ENCODE measurements around the gene ABCC5.
"Not testable (repeated sequence)": the region's sequence is repeated elsewhere in the genome, so short reads cannot be mapped to it uniquely, and the experiment has no call there.

The ABCC5 gene

DNA sequence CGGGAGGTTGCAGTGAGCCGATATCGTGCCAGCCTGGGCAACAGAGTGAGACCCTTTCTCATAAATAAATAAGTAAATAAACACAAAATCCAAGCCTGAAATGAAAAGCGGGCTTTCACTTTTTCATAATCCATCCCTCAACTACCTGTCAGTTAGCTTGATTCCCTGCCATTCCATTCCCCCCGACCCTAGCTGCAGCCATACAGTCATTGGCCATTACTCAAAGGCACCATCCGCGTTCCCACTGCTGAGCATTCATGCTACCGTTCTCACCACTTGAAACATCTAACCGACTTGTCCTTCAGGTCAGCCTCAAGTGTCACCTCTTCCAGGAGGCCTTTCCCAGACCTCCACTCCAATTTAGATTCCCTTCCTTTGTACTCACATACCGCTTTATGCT lies 131.9 kb downstream of the ABCC5 start:
- DNase-seq (ENCODE audit: low read depth) = no peak

DNA sequence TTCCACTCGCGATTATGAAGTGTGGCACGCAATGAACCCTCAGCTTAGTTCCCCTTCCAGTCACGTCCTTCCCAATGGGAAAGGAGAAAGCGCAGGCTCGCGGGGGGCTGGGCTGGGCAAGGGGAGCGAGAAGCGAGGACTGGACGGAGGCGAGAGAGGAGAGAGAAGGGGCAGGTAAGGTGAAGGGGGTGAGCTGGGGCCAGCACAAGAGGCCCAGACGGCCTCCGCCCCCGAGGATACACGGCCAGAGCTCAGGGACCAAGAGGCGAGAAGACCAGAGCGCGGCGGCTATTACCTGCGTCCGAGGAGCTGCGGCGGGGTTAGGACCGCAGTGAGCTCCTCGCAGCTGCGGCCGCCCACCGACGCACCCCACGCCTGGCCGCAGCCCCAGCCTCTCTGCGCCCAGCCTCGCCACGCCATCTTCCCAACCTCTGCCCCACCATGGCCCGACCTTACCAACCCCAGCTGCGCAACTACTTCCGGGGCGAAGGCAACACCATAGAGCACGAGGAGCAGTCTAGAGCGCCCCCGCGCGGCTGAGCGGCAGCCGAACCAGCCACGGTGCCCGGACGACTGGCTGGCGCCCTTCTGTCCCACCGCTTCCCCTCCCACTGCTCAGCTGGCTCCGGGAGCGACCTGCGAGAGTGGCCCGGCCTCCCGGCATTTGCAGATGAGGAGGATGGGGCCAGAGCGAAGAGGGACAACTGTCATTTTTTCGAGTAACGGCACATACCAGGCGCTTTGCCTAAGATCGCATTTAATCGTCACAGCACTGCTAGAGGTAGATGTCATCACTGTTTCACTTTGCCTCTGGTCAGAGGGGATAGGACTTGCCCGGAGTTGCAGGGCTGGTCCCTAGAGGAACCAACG lies 133.0 kb downstream of the ABCC5 start, which contains the start of gene PARL:
Gene PARL, minus strand, starts transcription at position 454 of the 870 bp plus-strand sequence. Its CDS starts 34 bp downstream, at position 420.
- DNase-seq (ENCODE audit: low read depth) = peak; percentile 96

DNA sequence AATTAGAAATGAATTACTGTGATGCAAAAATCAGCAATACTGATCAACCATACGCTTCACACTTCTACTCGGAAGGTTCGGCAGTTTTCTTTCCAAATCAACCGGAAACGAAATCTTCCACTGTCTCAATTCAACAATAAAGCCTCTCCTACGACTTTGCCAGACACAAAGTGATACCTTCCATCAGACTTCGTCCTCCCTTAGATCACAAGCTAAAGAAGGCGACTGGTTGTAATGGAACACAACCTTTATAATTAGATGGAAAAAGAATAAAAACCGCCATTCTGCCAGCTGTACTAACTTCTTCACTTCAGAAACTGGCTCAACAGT lies 133.6 kb downstream of the ABCC5 start:
- no peak for DNase-seq (ENCODE audit: low read depth)

DNA sequence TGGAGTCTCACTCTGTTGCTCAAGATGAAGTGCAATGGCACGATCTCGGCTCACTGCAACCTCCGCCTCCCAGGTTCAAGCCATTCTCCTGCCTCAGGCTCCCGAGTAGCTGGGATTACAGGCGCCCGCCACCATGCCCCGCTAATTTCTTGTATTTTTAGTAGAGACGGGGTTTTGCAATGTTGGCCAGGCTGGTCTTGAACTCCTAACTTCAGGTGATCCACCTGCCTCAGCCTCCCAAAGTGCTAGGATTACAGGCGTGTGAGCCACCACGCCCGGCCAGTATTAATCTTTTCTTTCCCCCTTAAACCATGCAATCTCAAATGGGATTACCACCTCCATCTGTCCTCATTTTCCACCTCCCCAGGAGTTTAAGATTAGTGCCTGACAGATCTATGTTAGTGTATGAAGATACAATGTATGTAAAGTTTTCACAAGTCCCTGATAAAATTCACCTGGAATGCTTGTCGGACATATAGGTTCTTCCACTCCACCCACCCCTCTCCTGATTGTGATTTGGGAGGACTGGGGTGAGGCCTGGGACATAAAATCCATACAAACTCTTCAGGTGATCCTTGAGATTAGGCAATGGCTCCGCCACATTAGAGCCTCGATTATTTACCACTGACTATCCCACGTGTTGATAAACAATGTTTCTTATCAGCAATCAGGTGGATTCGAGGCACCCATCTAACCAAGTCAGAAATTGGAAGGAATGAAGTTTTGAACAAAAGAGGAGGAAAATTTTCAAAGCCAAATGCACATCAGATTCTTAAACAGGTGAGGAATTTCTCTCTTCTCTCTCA lies 134.2 kb downstream of the ABCC5 start:
- no peak for DNase-seq (ENCODE audit: low read depth)

DNA sequence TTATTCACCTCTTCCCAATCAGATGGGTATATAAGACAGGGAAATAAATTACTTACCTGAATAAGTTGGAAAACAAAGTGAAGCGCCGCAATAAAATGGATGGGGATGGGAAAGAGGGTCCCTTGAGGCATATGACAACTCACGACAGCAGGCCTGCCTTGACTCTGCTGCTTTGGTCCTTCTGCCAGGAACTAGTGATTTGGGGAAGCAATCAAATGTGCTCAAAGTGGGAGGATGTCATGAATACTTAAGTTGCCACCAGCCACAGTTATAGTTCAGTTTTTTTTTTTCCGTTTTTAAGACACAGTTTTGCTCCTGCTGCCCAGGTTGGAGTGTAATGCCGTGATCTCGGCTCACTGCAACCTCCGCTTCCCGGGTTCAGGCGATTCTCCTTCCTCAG lies 137.6 kb downstream of the ABCC5 start:
- DNase-seq (ENCODE audit: low read depth) = no peak

DNA sequence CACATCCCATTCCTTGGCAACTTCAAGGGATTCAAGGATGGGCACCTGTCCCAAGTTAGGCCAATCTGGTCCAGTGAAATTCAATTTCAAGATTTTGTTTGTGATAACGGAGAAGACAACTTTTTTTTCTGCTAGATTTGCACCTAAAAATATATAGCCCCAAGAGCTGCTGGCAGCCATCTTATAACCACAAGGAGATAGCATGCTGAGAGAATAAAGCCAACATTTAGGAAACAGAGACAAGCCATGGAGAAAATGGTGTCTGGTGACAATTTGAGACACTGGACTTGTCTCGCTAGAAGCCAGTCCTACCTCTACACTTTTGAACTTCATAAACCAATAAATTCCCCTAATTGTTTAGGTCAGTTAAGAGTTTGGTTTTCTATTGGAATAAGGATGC lies 138.4 kb downstream of the ABCC5 start:
- DNase-seq (ENCODE audit: low read depth) = no peak

DNA sequence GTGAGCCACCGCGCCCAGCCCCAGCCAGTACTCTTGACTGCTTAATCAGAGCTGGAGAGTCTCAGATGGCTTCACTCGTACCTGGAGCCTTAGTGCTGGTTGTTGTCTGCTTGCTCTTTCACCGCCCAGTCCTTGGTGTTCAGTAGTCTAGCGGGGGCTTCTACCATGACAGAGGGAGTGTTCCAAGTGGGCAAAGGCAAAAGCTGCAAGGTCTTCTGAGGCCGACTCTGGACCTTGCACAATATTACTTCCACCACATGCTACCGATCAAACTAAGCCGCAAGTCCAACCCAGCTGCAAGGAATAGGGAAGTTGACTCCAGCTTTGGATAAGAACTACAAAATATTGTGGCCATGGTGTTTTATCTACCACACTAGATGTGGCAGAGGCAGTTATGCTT lies 139.6 kb downstream of the ABCC5 start:
- DNase-seq (ENCODE audit: low read depth) = no peak

DNA sequence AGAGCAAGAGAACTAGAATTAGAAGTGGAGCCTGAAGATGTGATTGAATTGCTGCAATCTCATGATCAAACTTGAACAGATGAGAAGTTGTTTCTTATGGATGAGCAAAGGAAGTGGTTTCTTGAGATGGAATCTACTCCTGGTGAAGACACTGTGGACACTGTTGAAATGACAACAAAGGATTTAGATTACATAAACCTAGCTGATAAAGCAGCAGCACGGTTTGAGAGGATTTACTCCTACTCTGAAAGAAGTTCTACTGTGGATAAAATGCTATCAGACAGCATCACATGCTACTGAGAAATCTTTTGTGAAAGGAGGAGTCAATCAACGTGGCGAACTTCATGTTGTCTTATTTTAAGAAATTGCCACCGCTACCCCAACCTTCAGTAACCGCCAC lies 140.5 kb downstream of the ABCC5 start:
- DNase-seq (ENCODE audit: low read depth) = not testable (repeated sequence)

DNA sequence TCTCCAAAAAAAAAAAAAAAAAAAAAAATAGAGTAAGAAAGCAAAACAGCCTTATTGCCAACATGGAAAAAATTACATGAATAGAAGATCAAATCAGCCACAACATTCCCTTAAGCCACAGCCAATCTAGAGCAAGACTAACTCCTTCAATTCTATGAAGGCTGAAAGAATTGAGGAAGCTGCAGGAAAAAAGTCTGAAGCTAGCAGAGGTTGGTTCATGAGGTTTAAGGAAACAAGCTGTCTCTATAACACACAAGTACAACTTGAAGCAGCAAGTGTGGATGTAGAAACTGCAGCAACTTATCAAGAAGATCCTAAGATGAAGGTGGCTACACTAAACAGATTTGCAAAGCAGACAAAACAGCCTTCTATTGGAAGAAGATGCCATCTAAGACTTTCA lies 142.3 kb downstream of the ABCC5 start:
- DNase-seq (ENCODE audit: low read depth) = no peak

DNA sequence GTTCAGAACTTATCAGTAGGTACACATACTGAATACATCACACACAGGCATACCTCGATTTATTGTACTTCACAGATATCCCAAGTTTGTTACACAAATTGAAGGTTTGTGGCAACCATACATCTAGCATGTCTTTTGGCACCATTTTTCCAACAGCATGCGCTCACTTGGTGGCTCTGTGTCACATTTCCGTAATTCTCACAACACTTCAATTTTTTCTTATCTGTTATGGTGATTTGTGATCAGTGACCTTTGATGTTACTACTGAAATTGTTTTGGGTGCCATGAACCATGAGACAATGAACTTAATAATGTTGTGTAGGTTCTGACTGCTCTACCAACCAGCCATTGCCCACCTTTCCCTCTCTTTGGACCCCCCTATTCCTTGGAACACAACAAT lies 143.8 kb downstream of the ABCC5 start:
- no peak for DNase-seq (ENCODE audit: low read depth)

DNA sequence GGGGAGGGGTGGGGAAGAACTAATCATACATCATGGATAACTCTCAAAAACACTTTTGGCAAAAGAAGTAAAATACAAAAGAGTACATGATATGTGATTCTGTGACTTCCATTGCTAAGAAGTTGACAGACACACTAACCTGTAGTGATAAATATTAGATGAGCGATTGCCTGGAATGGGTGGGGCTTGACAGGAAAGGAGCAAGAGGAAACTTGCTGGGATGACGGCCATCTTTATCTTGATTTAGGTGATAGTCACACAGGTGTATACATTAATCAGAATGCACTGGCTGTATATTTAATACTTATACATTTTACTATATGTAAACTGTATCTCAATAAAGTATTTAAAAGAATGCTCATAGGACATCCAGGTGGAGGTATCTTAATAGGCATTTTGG lies 146.1 kb downstream of the ABCC5 start:
- DNase-seq (ENCODE audit: low read depth) = no peak

DNA sequence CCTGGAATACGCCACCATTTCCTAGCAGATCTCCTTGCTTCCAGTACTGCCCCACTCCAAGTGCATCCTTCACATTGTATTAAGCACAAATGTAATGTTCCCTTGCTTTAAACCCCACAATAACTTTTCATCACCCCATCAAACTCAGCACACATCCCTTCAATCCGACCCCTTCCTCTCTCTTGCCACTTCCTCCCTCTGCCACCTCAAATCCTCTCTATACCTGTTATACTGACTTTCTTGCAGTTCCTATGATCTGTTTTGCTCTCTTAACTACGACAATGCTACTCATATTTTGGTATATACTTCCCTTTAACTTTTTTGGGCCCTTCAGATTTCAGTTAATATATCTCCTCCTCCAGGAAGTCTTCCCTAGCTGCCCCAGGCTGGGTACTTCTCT lies 147.1 kb downstream of the ABCC5 start:
- DNase-seq (ENCODE audit: low read depth) = no peak
